Daoy (cell line): ENCODE measurements around the gene FAM174C. TPM values are rescaled to one million over a fixed set of nuclear protein-coding genes. Genes with fewer than 3 reads are reported as not detected.

ENCODE experiments used
- DNase-seq: peaks from one replicate; pipeline ENCODE4 v3.0.0-alpha.2; 2015; ENCODE audit warnings: low read depth
- total RNA-seq: library from RNA; depleted of rRNA; stranded (reverse); fragments of >200 nt; shearing (Covaris generic); gene quantifications from 2 replicates; pipeline ENCODE4 v1.2.3, GENCODE V29; 2014

Gene FAM174C
- total RNA-seq, 1 experiment from 2014 or later, result 59.0 TPM

DNA sequence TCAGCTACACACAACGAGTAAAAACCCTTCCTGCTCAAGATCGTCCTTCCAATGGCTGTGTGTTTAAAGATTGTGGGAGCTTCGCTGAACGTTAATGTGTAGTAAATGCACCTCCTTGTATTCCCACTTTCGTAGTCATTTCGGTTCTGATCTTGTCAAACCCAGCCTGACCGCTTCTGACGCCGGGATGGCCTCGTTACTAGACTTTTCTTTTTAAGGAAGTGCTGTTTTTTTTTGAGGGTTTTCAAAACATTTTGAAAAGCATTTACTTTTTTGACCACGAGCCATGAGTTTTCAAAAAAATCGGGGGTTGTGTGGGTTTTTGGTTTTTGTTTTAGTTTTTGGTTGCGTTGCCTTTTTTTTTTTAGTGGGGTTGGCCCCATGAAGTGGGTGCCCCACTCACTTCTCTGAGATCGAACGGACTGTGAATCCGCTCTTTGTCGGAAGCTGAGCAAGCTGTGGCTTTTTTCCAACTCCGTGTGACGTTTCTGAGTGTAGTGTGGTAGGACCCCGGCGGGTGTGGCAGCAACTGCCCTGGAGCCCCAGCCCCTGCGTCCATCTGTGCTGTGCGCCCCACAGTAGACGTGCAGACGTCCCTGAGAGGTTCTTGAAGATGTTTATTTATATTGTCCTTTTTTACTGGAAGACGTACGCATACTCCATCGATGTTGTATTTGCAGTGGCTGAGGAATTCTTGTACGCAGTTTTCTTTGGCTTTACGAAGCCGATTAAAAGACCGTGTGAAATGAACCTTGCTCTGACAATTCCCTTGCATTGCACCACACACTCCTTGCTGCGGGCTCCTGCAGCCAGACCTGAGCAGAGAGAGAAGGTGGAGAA lies 2.7 kb upstream of the FAM174C start:
- DNase-seq, result no peak

DNA sequence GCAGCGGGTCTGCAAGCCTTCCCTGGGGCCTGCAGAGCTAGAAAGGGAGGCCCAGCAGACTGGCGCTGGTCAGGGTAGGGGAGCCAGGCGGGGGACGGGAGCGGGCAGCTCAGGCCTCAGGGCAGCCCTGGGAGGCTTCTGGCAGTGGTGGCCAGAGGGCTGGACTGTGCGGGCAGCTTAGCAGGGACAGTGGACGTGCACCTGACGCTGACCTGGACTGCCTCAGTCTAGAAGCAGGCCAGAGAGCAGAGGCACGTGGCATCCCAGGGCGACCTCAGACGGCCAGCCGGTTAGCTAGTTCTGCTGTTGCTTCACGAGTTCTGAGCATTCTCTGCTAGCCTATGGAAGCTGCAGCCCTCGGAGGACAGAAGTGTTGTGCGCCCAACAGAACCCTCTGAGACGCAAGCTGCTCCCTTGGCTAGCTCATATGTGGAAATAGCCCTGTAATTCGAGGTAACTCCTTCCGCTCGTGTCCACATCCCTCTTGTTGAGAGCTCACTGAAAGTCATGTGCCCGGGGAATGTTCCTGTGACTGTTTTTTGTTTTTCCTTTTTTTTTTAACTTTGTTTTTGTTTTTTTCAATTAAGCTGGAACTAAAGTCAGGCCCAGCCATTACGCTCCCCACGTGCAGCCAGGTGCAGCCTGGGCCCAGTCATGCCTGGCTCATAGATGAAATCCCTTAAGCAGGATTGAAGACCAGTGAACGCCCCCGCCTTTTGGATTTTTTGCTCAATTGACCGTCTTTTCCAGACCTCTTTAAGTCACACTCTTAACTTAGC lies 1.9 kb upstream of the FAM174C start:
- no peak for DNase-seq

DNA sequence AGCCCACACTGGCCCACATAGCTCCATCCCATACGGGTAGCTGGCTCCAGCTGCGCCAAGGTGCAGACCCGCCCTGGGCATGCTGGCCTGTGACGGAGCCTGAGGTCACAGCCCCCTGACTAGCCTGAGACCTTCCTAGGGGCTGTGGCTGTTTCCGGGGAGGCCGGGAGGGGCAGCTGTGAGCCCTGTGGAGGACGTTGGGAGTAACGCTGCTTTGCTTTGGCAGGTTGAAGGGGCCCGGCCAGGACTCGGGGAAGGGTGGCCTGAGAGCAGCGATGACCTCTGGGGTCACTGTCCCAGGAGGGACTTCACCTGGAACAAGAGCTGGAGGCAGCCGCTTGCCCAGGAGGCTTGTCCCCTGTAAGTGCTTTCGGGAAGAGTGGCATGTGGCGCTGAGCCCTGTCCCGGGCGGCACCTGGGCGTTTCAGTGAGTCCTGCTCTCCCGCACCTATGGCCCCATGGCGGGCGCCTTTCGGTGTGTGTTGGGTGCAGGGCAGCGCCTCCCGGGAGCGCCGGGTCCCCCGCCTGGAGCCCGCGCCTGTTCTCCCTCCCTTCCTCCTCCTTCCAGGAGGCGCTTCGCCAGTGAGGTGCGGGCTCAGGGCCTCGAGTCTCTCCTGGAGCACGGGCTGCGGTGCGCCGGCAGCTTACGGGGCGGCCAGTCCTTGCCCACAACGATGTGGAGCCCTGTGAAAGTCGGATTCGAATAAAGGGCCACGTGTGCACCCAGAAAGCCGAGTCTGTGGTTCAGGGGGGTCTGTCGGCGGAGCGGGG lies 1.1 kb upstream of the FAM174C start:
- no peak for DNase-seq

DNA sequence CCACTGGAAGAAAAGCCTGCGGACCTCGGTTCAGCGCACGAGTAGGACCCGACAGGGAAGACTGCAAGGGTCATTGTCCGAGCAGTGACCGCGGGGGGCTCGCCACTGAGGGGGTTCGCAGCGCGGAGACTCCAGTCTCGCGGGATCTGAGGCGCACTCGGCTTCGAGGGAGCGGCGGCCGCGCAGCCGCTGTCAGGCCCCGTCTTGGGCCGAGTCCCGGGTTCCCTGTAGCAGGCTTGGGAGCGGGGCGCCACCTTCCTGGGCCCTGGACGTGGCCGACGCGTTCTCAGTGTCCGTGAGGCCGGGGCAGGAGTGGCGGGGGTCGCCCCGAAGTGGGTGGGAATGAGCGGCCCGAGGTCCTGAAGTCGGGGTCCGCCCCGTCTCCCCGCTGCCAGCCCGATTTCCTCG lies 474 bp upstream of the FAM174C start:
- no peak for DNase-seq

GRCh38 chr19:1275976-1276627 lies 772 bp downstream of the FAM174C start:
- no peak for DNase-seq

DNA sequence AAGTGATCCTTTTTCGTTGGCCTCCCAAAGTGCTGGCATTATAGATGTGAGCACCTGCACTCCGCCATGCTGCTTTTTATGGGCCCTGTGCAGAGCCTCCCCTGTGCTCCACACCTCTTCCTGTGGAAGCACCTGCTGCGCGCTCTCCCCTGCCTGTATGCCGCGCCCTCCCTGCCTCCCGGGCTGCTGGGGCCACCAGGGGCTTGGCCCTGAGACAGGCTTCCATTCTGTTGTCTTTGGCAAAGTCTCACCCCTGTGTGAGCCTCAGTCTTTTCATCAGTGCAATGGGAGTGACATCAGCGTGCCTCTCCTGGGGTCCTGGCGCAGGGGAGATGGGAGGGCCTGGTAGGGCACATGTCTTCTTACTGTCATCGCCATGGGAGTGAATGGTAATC lies 1.3 kb downstream of the FAM174C start:
- DNase-seq, result peak; percentile 45

- no peak for DNase-seq
Measured at GRCh38 chr19:1277061-1277460, 1.7 kb downstream of the FAM174C start.

DNA sequence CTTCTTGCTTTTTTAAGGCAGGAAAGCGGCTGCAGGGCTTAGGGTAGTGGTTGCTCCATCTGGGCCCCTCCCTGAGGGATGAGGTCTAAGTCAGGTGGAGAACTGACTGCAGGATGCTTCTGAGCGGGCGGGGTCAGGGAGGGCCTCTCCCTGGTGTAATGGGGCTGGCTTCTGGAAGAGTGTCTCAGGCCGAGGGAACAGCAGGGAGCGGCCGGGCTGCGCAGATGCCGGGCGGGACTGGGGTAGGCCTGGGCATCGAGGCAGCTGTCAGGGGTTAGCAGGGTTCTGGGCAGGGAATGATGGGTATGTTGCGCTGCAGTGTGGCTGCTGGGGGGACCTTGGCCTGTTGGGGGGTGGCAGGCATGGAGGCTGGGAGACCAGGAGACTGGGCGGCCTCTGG lies 2.7 kb downstream of the FAM174C start:
- no peak for DNase-seq

DNA sequence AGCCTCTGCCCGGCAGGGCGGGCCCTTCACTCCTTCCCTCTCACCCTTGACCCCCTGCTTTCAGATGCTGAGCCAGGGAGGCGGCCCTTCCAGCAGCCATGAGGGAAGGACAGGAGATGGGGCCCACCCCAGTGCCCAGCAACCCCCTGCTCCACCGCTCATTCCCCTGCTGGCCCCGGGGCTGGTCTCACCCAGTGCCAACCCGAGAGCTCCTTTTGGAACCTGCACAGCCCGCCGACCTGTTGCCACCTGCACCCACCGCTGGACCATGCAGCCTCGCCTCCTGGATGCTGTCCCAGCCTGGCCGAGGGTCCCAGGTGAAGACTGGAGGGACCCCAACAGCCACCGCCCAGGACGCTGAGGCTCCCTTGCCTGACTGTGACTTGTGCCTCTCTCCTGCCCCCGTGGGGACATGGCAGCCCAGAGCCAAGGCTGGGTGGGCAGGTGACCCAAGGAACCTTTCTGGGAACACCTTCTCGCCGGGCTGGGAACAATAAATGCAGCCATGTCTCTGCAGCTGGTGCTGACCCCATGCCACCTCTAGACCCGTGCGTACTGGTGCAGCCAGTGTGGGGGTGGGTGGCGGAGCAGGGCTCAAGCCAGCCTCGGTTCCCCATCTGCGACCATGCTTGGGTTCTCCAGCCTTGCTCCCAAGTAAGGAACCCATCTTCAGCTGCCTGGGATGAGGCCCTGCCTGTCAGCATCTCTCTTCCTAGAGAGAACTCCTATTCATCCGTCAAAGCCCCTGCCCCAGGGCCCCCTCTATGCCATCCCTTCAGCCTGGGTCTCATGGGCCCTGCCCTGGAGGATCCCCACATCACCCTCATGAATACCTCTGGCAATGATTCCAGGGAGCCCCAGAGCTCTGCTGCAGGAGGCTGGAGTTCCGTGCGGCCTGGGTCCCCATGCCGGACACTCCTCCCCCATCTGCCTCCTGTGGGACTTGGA lies 3.7 kb downstream of the FAM174C start:
- no peak for DNase-seq

DNA sequence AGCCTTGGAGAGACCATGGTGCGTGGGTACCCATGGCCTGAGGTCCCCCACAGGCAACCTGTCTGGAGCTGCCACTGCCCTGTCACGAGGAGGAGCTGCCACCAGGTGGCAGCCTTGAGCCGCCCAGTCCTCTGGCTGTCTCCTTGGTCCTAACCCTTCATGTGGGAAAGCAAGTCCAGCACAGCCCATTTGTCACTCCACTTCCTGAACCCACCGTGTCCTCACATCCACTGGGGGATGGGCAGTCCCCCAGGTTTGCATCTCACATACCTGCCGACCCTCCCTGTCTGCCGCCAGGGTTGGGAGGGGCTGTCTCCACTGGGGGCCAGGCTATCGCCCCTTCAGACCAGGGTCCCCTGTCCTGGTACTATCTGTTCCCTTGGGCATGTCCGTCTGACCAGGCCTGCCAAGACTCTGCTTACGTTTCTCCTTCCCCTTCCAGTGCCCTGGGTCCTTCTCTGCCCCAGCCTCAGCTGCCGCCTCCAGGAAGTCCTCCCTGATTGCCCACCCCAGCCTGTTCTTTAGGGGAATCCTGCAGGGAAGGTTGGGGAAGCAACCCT lies 4.5 kb downstream of the FAM174C start:
- DNase-seq, result peak; percentile 87

- DNase-seq, result no peak
Measured at GRCh38 chr19:1280636-1281568, 5.6 kb downstream of the FAM174C start.

- DNase-seq, result no peak
Measured at GRCh38 chr19:1281569-1282287, 6.4 kb downstream of the FAM174C start.

DNA sequence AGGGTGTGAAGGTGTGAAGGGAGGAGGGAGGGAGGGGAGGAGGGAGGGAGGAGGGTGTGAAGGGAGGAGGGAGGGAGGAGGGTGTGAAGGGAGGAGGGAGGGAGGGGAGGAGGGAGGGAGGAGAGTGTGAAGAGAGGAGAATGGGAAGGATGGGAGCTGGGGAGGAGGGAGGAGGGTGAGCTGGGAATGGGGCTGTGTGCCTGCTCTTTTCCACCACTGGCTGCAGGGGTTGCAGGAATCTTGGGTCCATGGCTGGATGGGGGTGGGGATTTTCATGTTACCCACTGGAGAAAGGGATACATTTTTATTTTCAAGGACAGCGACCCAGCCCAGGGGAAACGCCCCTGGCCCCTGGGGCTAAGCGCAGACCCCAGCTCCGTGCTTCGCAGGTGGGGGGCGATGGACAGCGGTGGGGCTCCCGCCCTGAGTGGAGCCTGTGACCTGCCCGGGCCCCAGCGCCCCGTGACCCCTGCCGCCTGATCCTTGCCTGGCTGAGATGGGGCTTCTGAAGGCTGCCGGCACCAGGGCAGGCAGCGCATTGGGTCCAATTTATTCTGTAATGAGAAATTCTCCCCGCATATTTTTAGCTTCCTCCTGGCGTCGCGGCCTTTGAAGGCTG lies 7.4 kb downstream of the FAM174C start:
- DNase-seq, result no peak

GRCh38 chr19:1283207-1283916 lies 8.0 kb downstream of the FAM174C start:
- DNase-seq, result no peak

GRCh38 chr19:1283917-1284292 lies 8.6 kb downstream of the FAM174C start:
- DNase-seq, result no peak

- DNase-seq, result no peak
Measured at GRCh38 chr19:1284293-1284978, 9.1 kb downstream of the FAM174C start.
